ENCODE measurements around the gene EYA3.

DNA sequence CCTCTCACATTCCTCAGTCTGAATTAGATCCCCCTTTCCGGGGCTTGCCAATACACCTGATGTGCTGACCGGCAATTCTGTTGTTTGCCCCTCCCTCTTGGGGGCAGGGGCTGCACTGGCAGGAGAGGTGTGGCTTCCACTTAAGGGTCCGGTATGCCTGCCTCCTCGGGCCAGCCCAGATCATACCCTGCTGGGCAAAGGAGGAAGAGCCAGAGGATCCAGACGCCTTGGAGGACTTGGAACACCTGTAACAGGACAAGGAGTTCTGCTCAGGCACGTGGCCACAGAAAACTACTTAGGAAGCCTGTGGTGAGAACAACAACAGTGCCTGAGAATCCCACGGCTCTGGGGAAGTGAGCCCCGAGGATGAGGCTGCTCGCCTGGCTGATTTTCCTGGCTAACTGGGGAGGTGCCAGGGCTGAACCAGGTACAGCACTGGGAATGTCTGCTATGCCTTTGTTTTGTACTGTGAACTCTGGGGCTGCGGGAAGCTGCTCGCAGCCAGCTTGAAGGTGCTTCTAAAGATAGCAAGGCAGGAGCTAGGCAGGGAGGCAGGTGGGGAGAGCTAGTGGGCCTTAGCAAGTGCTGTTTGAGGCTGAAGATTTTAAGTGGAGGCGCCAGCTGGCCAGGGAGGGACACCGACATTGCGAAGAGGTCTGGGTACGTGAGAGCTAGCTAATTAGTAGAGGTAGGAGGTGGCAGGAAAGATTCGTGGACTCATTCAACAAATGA lies 153.4 kb downstream of the EYA3 start, which contains the start of gene SMPDL3B:
- TF ChIP-seq, protein P1, sequence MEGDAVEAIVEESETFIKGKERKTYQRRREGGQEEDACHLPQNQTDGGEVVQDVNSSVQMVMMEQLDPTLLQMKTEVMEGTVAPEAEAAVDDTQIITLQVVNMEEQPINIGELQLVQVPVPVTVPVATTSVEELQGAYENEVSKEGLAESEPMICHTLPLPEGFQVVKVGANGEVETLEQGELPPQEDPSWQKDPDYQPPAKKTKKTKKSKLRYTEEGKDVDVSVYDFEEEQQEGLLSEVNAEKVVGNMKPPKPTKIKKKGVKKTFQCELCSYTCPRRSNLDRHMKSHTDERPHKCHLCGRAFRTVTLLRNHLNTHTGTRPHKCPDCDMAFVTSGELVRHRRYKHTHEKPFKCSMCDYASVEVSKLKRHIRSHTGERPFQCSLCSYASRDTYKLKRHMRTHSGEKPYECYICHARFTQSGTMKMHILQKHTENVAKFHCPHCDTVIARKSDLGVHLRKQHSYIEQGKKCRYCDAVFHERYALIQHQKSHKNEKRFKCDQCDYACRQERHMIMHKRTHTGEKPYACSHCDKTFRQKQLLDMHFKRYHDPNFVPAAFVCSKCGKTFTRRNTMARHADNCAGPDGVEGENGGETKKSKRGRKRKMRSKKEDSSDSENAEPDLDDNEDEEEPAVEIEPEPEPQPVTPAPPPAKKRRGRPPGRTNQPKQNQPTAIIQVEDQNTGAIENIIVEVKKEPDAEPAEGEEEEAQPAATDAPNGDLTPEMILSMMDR (conservative IDR thresholded peaks at IDR 0.05; ENCODE audit: low read depth, low read length) = no peak
- TF ChIP-seq BHLHE40 (IDR thresholded peaks at IDR 0.05; ENCODE audit: low read depth, low read length) (no peak), RFX5 (IDR thresholded peaks at IDR 0.05; ENCODE audit: low read depth, low read length) (no peak), POLR2A (IDR thresholded peaks at IDR 0.05; ENCODE audit: low read depth, low read length) (no peak)

Data from IMR-90 (cell line).